ENCODE measurements around the gene ANKRD16. TPM values are rescaled to one million over a fixed set of nuclear protein-coding genes. Genes with fewer than 3 reads are reported as not detected.

The ANKRD16 gene
- total and polyA plus RNA-seq, 2 experiments from 2014 or later: 6.4 to 16.1 TPM

DNA sequence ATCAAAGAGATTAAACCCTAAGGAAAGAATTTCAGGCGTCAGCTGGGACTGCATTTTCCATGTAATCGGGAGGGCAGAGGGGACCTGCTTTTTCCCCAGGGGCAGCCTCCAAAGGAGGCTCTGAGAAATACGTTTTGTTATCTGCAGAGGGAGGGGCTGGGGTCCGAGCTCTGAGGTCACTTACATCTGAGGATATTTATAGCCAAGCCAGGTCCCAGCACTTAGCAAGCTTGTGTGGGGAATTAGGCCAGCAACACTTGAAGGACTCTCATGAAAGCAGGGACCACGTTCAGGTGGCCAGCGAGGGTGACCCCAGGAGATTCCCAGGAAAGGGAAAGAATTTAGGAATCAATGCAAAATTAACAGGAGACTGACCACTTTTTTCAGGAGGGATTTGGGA is 55.9 kb downstream of the ANKRD16 start:
- Mint-ChIP-seq H3K9me3 (no peaks in the 10 kb centered on the region), H3K27me3 (ENCODE audit: insufficient read depth, low read depth, poor library complexity) (peaks cover 2% of the 10 kb centered on the region), H3K36me3 (ENCODE audit: low read depth) (no peaks in the 10 kb centered on the region), H3K4me3 (no peak overlapping the region), H3K4me1 (no peaks in the 10 kb centered on the region), H3K27ac (no peak overlapping the region)
- Histone ChIP-seq H3K4me2 (no peak overlapping the region), H2AFZ (no peak overlapping the region), H3K9me2 (ENCODE audit: insufficient read depth) (no peaks in the 10 kb centered on the region), H3F3A (replicated peaks; ENCODE audit: low read depth) (no peaks in the 10 kb centered on the region), H3K36me3 (ENCODE audit: insufficient read depth) (no peaks in the 10 kb centered on the region), H3K4me3 (no peak overlapping the region), H3K27me3 (ENCODE audit: insufficient read depth) (no peaks in the 10 kb centered on the region), H4K20me1 (replicated peaks; ENCODE audit: insufficient read depth) (no peaks in the 10 kb centered on the region), H3K79me2 (replicated peaks; ENCODE audit: insufficient read depth) (no peaks in the 10 kb centered on the region), H3K27ac (ENCODE audit: low read depth) (no peak overlapping the region), H3K4me1 (ENCODE audit: insufficient read depth) (no peaks in the 10 kb centered on the region)
- no peak for ATAC-seq
- DNase-seq (ENCODE audit: low spot score): no peak
- no peak for TF ChIP-seq ETS1 (IDR thresholded peaks at IDR 0.05)
- no peak for TF ChIP-seq EZH2phosphoT487 (IDR thresholded peaks at IDR 0.05; ENCODE audit: unreplicated experiment)
- TF ChIP-seq POLR2AphosphoS5 (IDR thresholded peaks at IDR 0.05; ENCODE audit: low read depth): no peak
- TF ChIP-seq ZNF462 (CRISPR knock-in tag; IDR thresholded peaks at IDR 0.05): no peak
- TF ChIP-seq CREB1 (CRISPR knock-in tag; IDR thresholded peaks at IDR 0.05; ENCODE audit: low read depth): no peak
- TF ChIP-seq NANOG (IDR thresholded peaks at IDR 0.05; ENCODE audit: borderline replicate concordance): no peak
- no peak for TF ChIP-seq JUNB (IDR thresholded peaks at IDR 0.05; ENCODE audit: unreplicated experiment)
- TF ChIP-seq, protein P1, sequence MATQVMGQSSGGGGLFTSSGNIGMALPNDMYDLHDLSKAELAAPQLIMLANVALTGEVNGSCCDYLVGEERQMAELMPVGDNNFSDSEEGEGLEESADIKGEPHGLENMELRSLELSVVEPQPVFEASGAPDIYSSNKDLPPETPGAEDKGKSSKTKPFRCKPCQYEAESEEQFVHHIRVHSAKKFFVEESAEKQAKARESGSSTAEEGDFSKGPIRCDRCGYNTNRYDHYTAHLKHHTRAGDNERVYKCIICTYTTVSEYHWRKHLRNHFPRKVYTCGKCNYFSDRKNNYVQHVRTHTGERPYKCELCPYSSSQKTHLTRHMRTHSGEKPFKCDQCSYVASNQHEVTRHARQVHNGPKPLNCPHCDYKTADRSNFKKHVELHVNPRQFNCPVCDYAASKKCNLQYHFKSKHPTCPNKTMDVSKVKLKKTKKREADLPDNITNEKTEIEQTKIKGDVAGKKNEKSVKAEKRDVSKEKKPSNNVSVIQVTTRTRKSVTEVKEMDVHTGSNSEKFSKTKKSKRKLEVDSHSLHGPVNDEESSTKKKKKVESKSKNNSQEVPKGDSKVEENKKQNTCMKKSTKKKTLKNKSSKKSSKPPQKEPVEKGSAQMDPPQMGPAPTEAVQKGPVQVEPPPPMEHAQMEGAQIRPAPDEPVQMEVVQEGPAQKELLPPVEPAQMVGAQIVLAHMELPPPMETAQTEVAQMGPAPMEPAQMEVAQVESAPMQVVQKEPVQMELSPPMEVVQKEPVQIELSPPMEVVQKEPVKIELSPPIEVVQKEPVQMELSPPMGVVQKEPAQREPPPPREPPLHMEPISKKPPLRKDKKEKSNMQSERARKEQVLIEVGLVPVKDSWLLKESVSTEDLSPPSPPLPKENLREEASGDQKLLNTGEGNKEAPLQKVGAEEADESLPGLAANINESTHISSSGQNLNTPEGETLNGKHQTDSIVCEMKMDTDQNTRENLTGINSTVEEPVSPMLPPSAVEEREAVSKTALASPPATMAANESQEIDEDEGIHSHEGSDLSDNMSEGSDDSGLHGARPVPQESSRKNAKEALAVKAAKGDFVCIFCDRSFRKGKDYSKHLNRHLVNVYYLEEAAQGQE (IDR thresholded peaks at IDR 0.05; ENCODE audit: unreplicated experiment): no peak
- TF ChIP-seq, protein P2, sequence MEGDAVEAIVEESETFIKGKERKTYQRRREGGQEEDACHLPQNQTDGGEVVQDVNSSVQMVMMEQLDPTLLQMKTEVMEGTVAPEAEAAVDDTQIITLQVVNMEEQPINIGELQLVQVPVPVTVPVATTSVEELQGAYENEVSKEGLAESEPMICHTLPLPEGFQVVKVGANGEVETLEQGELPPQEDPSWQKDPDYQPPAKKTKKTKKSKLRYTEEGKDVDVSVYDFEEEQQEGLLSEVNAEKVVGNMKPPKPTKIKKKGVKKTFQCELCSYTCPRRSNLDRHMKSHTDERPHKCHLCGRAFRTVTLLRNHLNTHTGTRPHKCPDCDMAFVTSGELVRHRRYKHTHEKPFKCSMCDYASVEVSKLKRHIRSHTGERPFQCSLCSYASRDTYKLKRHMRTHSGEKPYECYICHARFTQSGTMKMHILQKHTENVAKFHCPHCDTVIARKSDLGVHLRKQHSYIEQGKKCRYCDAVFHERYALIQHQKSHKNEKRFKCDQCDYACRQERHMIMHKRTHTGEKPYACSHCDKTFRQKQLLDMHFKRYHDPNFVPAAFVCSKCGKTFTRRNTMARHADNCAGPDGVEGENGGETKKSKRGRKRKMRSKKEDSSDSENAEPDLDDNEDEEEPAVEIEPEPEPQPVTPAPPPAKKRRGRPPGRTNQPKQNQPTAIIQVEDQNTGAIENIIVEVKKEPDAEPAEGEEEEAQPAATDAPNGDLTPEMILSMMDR (conservative IDR thresholded peaks at IDR 0.05; ENCODE audit: low read depth in 2 of 2): no peak
- TF ChIP-seq ZNF114 (CRISPR knock-in tag; IDR thresholded peaks at IDR 0.05): no peak
- no peak for TF ChIP-seq ZNF331 (CRISPR knock-in tag; IDR thresholded peaks at IDR 0.05; ENCODE audit: low read depth)
- TF ChIP-seq STAT1 (IDR thresholded peaks at IDR 0.05; ENCODE audit: unreplicated experiment): no peak
- TF ChIP-seq EZH2 (IDR thresholded peaks at IDR 0.05; ENCODE audit: low read depth, unreplicated experiment): no peak

Measured in GM23338 (cell line).